Thymus (tissue), 11 donors: ENCODE measurements around the gene PRKCA. TPM values are rescaled to one million over a fixed set of nuclear protein-coding genes. Genes with fewer than 3 reads are reported as not detected.

ENCODE experiments used
- DNase-seq, 9 donors: peaks; one replicate each; pipeline ENCODE4 v3.0.0-alpha.2; 2013; ENCODE audit warnings: low spot score in 9 of 9, low read depth in 6 of 9, missing footprints in 1 of 9
- H3K27ac ChIP-seq, 2 donors: one replicate each; pipeline ENCODE4 v1.5.1; 2013; ENCODE audit warnings: control low read depth in 1 of 2, low read depth in 1 of 2, low read length in 1 of 2, mild to moderate bottlenecking in 1 of 2, moderate library complexity in 1 of 2
- H3K27me3 ChIP-seq, 2 donors: one replicate each; pipeline ENCODE4 v1.5.1; 2013; ENCODE audit warnings: low read length in 1 of 2; ENCODE audit not compliant: control insufficient read depth in 2 of 2, insufficient read depth in 1 of 2
- H3K36me3 ChIP-seq, 2 donors: one replicate each; pipeline ENCODE4 v1.5.1; 2013; ENCODE audit warnings: low read length in 1 of 2, mild to moderate bottlenecking in 1 of 2, moderate library complexity in 1 of 2; ENCODE audit not compliant: control insufficient read depth in 2 of 2, insufficient read depth in 2 of 2
- H3K4me1 ChIP-seq, 2 donors: one replicate each; pipeline ENCODE4 v1.5.1; 2013; ENCODE audit warnings: low read length in 2 of 2; ENCODE audit not compliant: control insufficient read depth in 2 of 2, insufficient read depth in 2 of 2
- H3K4me3 ChIP-seq, 2 donors: one replicate each; pipeline ENCODE4 v1.5.1; 2013; ENCODE audit warnings: low read length in 2 of 2, control low read depth in 1 of 2, mild to moderate bottlenecking in 1 of 2
- H3K9me3 ChIP-seq, 2 donors: one replicate each; pipeline ENCODE4 v1.5.1; 2013; ENCODE audit warnings: low read length in 1 of 2, mild to moderate bottlenecking in 1 of 2; ENCODE audit not compliant: control insufficient read depth in 2 of 2, insufficient read depth in 1 of 2
- WGBS: extraction: QIAGEN DNeasy Blood & Tissue Kit; methylation state at CpG from one replicate; pipeline ENCODE4 v1.1.7; 2013; 5-methylcytosine and 5-hydroxymethylcytosine counted together
- polyA plus RNA-seq: library from polyadenylated mRNA; stranded (reverse); fragments of 200-250 nt; gene quantifications from one replicate; pipeline ENCODE4 v1.2.3, GENCODE V29; 2013
- total RNA-seq: library from RNA; stranded (reverse); fragments of 120-200 nt; gene quantifications from one replicate; pipeline ENCODE4 v1.2.4, GENCODE V29; 2013
- donor health status: healthy.

Gene PRKCA
- total and polyA plus RNA-seq, 2 donors: 2.7 to 3.2 TPM

DNA sequence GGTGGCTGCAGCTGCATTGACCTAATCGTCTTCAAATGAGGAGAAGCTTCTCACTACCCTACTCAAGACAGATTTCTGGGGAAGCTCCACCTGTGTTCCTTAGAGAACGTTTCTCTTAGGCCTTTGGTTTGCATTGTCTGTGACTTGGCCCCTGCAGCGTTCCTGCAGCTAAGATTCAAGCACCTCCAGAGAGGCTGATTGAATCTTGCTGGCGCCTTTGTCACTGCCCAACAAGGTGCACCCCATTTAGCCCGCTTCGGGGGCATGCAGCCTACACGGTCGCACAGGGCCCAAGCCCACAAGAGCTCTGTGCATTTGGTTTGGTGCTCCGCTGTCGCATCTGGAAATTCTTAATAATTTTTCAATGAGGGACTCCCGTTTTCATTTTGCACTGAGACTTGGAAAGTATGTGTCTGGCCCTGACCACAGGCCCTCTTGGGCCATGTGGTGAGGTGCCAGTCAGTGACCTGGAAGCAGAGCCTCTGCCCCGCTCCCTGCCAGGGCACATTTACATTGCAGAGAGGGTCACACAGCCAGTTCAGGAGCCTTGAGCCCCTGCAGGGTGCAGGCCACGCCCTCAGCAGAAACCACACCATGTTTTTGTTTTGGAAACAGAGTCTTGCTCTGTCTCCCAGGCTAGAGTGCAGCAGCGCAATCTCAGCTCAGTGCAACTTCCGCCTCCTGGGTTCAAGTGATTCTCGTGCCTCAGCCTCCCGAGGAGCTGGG lies 481.4 kb downstream of the PRKCA start:
- H3K9me3 ChIP-seq: no peaks in the 10 kb centered on the region
- H3K4me1 ChIP-seq: no peaks in the 10 kb centered on the region
- no peak for DNase-seq
- WGBS: 97% methylated on average over 17 of the region's 17 CpGs
- H3K27me3 ChIP-seq: no peaks in the 10 kb centered on the region
- no peak overlapping the region for H3K27ac ChIP-seq
- H3K4me3 ChIP-seq: no peak overlapping the region
- H3K36me3 ChIP-seq: no peaks in the 10 kb centered on the region

DNA sequence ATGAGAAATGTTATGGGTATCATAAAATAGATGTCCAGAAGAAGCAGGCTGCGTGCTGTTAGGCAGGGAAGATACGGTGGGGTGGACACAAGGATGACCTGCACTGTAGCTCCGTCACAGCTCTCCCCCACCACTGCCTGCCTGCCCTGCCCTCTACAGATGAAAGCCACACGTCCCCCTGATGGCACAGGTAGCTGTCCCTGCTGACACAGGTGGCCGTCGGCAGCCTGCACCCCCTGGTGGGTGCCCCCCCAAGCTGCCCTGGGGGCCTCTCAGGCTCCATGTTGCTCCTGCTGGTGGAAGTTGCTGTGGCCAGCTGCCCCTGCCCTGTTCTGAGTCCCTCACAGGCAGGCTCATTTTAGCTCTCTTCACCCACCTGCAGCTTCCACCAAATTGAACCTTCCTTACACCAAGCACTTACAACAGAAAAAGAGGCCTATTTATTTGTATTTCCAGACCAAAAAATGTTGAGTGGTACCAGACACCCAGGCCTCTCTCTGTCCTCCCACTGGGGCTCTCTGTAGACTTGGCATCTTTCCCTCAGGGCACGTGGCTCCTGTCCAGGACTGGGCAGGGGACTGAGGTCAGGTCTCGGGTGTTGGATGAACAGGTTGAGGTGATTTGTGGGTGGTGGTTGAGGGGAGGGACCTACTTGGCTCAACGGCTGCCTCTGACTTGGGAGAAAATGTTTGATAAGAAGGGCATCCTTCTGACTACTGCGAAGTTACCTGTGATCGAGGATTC lies 482.4 kb downstream of the PRKCA start:
- no peak overlapping the region for H3K27ac ChIP-seq
- WGBS: 89% methylated on average over 11 of the region's 11 CpGs
- H3K36me3 ChIP-seq: no peaks in the 10 kb centered on the region

DNA sequence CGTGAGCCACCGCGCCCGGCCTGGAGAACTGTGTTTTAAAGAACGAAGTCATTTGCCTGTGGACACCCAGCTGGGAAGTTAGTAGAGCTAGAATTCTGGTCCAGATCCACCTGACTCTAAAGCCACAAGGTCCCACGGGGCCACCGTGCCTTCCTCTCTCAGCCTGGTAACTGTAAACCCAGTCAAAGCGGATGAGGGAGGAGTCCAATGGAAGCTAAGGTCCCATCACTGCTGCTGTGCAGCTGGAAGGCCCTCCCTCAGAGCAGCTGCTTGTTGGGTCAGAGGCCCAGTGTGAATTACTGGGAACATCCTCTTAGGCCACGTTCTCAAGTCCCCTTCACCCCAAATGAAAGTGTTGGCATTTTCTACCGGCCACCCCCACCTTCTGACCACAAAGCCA lies 483.7 kb downstream of the PRKCA start:
- Histone ChIP-seq H3K27me3 (no peaks in the 10 kb centered on the region), H3K4me3 (no peak overlapping the region), H3K27ac (no peak overlapping the region), H3K4me1 (peaks cover 0 to 7% of the 10 kb centered on the region in 2 donors), H3K36me3 (no peaks in the 10 kb centered on the region), H3K9me3 (no peaks in the 10 kb centered on the region)
- 89% methylated on average over 10 of the region's 10 CpGs for WGBS
- no peak for DNase-seq

More for the DNA sequence above, 482.4 kb downstream of the PRKCA start:
- Histone ChIP-seq H3K27me3 (no peaks in the 10 kb centered on the region), H3K4me3 (no peak overlapping the region), H3K4me1 (no peaks in the 10 kb centered on the region), H3K9me3 (no peaks in the 10 kb centered on the region)
- DNase-seq: no peak

- no peak for DNase-seq
- H3K36me3 ChIP-seq: no peaks in the 10 kb centered on the region
- H3K9me3 ChIP-seq: no peaks in the 10 kb centered on the region
- H3K27ac ChIP-seq: no peak overlapping the region
- no peaks in the 10 kb centered on the region for H3K27me3 ChIP-seq
- H3K4me3 ChIP-seq: no peak overlapping the region
- 90% methylated on average over 3 of the region's 3 CpGs for WGBS
- peaks cover 0 to 15% of the 10 kb centered on the region in 2 donors for H3K4me1 ChIP-seq
Observed at GRCh38 chr17:66787914-66788313, 485.5 kb downstream of the PRKCA start.

DNA sequence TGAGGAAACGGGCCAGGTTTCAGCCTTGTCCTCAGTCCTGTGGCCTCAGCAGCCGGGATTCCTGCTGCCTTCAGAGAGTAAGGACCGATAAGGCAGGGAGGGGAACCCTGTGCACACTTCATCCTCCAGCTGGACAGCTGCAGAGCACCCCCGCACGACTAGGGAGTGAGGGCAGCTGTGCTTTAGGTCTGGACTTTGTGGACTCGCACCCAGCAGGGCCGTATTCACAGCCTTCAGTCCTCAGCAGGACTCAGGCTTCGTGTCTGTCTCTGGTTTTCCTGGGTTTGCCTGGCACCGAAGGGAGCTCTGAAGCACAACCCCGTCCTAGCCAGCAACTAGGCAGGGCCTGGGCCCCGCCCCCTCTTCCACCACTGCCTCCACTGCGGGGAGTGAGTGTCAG lies 486.7 kb downstream of the PRKCA start:
- Histone ChIP-seq H3K27me3 (no peaks in the 10 kb centered on the region), H3K9me3 (no peaks in the 10 kb centered on the region), H3K27ac (no peak overlapping the region), H3K4me1 (peaks cover 0 to 15% of the 10 kb centered on the region in 2 donors), H3K4me3 (no peak overlapping the region), H3K36me3 (peaks cover 0 to under 1% of the 10 kb centered on the region in 2 donors)
- DNase-seq: no peak
- WGBS: 94% methylated on average over 12 of the region's 12 CpGs

GRCh38 chr17:66789961-66790437 lies 487.6 kb downstream of the PRKCA start:
- peaks cover 0 to 15% of the 10 kb centered on the region in 2 donors for H3K4me1 ChIP-seq
- 78% methylated on average over 7 of the region's 7 CpGs for WGBS
- H3K36me3 ChIP-seq: peaks cover 0 to 2% of the 10 kb centered on the region in 2 donors

DNA sequence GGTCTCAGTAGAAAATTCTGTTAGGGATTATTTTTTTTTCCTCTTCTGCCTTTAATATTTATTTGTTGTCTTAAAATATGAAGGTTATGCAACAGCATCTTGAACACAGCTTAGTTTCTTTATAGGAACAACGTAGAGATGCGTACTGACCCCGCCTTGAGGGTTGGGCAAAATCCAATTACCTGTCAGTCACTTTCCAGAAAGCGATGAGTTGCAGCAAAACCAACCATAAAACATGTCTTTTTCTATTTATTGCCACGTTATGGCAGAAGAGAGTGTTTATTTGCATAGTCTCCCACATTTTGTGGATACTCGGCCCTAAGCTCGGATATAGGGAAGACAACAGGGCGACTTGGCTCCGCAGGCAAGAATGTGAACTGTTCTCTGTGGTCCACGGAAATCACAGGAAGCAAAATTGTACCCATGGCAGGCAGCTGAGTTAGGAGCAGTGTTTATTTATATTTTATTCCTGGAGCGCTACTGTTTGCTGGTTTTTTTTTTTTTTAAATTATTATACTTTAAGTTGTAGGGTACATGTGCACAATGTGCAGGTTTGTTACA lies 488.2 kb downstream of the PRKCA start:
- Histone ChIP-seq H3K27ac (no peak overlapping the region), H3K4me3 (no peak overlapping the region), H3K27me3 (no peaks in the 10 kb centered on the region), H3K36me3 (peaks cover 0 to 2% of the 10 kb centered on the region in 2 donors), H3K9me3 (no peaks in the 10 kb centered on the region), H3K4me1 (peaks cover 0 to 15% of the 10 kb centered on the region in 2 donors)
- 94% methylated on average over 11 of the region's 11 CpGs for WGBS
- DNase-seq: no peak

More at GRCh38 chr17:66789961-66790437, 487.6 kb downstream of the PRKCA start:
- Histone ChIP-seq H3K9me3 (no peaks in the 10 kb centered on the region), H3K27ac (no peak overlapping the region), H3K4me3 (no peak overlapping the region), H3K27me3 (no peaks in the 10 kb centered on the region)
- no peak for DNase-seq

GRCh38 chr17:66791347-66791746 lies 488.9 kb downstream of the PRKCA start:
- H3K36me3 ChIP-seq: peaks cover 0 to 2% of the 10 kb centered on the region in 2 donors
- WGBS: 18% methylated on average over 15 of the region's 15 CpGs

GRCh38 chr17:66793814-66794213 lies 491.4 kb downstream of the PRKCA start:
- no peak for DNase-seq
- WGBS: 98% methylated on average over 3 of the region's 3 CpGs
- peaks cover 0 to 15% of the 10 kb centered on the region in 2 donors for H3K4me1 ChIP-seq
- H3K36me3 ChIP-seq: peaks cover 0 to 2% of the 10 kb centered on the region in 2 donors
- no peak overlapping the region for H3K4me3 ChIP-seq
- no peaks in the 10 kb centered on the region for H3K27me3 ChIP-seq
- H3K27ac ChIP-seq: no peak overlapping the region
- peaks cover 0 to 9% of the 10 kb centered on the region in 2 donors for H3K9me3 ChIP-seq

More at GRCh38 chr17:66791347-66791746, 488.9 kb downstream of the PRKCA start:
- no peak overlapping the region for H3K4me3 ChIP-seq
- H3K27me3 ChIP-seq: no peaks in the 10 kb centered on the region
- DNase-seq: peak in 3 of 9 donors; percentile 36 to 62 (median 45)
- no peaks in the 10 kb centered on the region for H3K9me3 ChIP-seq
- H3K27ac ChIP-seq: no peak overlapping the region
- peaks cover 0 to 15% of the 10 kb centered on the region in 2 donors for H3K4me1 ChIP-seq
